GM12873 (cell line): Measurements from ENCODE around the gene GNPDA1.

Experiments
- TF ChIP-seq, protein P1 (sequence below): IDR thresholded peaks from 2 replicates; pipeline ENCODE4 v1.5.1; 2012; ENCODE audit warnings: low read depth, mild to moderate bottlenecking, moderate library complexity, low read length, control low read depth; ENCODE audit not compliant: insufficient read depth; ENCODE audit errors: missing control alignments

Gene GNPDA1

DNA sequence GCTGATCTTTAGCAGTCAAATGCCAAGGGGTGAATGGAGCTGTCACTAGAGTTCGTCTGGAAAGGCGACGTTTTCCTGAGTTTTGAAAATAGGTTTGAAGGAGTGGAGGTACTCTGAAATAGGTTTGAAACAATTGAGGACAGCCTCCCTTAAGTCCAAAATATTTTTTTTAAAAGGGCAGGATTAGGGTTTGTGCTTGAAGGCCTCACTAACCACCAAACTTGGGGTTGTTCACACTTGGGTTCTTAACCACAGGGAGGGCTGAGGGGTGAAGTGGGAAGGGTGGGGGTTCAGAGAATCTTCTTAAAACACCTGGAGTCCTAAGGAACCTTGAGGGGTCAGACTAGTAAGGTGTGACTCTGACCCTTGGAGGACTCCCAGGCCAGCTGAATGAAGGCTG, 51.4 kb downstream of the GNPDA1 start:
- TF ChIP-seq, protein P1, sequence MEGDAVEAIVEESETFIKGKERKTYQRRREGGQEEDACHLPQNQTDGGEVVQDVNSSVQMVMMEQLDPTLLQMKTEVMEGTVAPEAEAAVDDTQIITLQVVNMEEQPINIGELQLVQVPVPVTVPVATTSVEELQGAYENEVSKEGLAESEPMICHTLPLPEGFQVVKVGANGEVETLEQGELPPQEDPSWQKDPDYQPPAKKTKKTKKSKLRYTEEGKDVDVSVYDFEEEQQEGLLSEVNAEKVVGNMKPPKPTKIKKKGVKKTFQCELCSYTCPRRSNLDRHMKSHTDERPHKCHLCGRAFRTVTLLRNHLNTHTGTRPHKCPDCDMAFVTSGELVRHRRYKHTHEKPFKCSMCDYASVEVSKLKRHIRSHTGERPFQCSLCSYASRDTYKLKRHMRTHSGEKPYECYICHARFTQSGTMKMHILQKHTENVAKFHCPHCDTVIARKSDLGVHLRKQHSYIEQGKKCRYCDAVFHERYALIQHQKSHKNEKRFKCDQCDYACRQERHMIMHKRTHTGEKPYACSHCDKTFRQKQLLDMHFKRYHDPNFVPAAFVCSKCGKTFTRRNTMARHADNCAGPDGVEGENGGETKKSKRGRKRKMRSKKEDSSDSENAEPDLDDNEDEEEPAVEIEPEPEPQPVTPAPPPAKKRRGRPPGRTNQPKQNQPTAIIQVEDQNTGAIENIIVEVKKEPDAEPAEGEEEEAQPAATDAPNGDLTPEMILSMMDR, result no peak

DNA sequence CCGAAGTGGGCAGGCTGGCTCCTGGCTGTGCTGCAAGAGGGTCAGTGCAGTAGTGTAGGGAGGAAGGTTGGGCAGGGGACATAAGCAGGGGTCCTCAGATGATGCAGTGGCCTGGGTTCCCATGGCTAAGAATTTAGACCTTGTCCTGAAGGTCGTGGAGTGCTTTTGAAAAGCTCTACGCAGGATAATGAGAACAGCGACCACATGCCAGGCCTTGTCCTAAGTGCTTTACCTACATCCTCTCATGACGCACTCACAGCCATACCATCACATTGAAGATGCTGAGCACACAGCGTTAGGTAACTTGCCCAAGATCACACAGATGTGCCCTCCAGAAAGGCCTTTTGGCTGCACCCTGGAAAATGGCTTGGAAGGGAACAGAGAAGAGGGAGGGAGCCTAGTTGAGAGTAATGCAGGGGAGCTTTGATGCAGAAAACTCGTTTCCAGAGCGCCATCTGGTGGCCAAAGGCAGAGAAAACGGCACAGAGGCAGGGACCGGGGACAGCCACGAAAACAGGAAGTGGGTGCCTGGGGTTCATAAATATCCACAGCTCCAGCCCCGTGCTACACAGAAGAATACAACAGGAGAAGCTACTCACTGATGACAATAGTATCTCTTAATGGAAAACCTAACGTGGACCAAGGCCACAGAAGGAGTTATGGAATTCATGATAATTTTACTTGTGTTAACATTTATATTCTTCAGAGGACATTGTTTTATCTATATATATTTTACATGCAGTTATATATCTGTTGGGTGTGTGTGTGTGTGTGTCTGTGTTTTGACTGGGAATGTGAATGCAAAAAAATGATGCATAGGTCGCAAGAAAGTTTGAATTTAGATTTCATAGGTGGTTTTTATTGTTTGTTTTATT, 52.1 kb downstream of the GNPDA1 start:
- TF ChIP-seq, protein P1, result peak; percentile 84

DNA sequence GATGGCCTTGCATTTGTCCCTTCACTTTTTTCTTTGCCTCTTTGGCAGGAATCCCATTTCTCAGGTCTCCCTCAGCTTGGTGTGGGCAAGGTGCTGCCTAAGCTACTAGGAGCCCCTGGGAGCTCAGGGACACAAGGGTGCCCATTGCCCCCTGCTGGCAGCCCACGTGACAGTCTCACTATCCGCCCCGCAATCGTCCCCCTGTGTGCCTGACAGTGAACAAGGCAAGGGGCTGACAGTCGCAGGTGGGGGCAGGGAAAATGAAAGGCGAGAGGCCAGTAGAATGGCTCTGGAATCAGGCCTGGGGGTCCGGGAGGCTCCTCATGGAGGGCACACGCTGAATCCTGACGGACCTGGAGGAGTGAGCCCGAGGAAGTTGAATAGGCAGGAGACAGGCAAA, 52.8 kb downstream of the GNPDA1 start:
- TF ChIP-seq, protein P1, result peak; percentile 48

DNA sequence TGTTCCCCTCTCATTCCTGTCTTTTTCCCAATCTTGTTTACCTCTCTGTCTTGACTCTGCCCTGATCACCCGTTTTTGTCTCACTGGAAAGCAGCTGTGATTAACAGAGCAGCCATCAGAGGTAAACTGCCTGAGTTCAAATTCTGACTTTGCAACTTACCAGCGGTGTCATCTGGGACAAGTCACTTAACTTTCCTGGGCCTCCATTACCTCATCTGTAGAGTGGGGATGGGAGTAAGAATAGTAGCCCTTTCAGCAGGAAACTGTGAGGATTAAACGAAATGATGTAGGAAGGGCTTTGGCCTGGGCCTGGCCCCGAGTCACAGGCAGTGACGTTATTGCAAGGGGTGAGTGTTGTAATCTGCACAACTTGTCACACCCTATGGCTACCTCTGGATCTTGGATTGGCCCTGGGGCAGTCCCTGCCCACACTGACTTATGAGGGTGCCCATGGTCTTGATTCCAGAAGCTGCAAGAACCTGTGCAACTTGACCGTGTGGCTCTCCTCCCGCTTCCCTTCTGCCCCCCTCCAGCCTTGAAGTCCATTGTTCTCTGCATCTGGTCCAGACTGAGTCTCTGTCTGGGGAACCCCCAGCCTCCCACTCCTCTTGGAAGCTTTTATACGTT, 54.2 kb downstream of the GNPDA1 start:
- TF ChIP-seq, protein P1, result no peak

DNA sequence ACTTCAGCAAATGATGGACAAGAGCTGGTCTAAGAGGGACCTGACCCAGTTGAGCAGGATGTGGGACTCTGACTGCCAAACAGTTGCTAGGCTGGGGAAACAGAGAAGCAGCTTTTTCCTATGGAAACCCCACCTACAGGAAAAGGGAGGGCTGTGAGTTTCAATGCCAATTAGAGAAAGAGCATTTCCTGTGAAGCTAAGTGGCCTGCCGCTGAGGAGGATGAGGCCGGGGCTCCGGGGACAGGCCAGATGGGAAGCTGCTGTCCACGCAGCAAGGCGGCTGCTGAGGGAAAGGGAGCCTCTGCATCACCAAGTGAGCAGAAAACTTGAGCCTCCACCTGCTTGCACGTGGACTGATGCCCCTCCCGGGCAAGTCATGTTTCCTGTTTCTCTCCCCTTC, 54.7 kb downstream of the GNPDA1 start, which contains the start of gene PCDH12:
Gene PCDH12, minus strand, starts transcription at position 90 of the 400 bp plus-strand sequence. CDS start 351 bp downstream, outside the sequence.
- TF ChIP-seq, protein P1, result no peak

DNA sequence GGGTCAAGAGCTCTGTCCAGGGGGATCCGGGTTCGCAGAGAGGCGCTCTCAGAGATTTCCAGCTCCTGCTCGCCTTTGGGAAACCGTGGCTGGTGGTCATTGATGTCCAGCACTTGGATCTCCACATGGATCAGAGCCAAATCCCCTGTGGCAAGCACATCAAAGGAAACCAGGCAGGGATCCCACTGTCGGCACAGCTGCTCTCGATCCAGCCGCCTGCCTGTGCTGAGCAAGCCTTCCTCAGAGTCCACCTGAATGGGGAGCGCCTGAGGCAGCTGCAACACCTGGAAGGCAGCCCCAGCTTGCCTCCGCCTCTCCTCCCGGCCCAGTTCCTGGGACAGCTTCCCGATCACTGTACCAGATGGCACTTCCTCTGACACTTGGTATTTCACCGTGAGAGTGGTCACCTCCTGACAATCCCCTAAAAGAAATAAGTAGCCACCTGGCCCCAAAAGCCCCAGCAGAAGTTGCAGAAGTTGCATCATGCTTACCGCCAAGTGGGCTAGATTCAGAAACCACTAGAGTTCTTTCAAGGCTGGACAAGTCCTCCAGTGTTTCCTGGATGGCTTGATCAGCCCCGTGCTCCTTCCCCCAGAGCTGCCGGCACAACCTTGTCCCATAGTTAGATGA, 55.3 kb downstream of the GNPDA1 start:
- TF ChIP-seq, protein P1, result no peak

DNA sequence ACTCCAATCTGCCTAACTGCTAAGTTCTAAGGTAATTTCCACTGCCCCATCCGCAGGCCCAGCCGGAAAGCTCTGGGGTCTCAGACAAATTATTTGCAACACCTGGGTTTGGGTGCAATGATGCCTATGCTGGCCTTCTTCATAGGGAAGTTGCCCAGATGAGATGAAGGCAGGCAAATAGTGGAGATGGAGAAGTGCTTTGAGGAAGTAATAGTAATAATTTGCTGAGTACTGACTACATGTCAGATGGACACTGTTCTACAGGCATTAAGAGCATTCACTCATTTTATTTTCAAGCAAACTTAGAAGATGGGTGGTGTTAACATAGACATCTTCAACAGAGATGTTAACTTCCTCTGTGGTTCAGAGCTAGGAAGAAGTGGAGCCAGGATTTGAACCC, 58.6 kb downstream of the GNPDA1 start:
- TF ChIP-seq, protein P1, result no peak
